HCT116 (cell line): ENCODE measurements around the gene ARPC1B.
"Not testable (repeated sequence)": the region's sequence is repeated elsewhere in the genome, so short reads cannot be mapped to it uniquely, and the experiment has no call there.

Experiments
- EGR1 ChIP-seq: IDR thresholded peaks from 2 replicates; pipeline ENCODE4 v1.6.1; 2012; ENCODE audit warnings: low read depth
- POLR2A ChIP-seq: IDR thresholded peaks from 2 replicates; pipeline ENCODE4 v1.7.0; 2011; ENCODE audit warnings: borderline replicate concordance; ENCODE audit not compliant: insufficient read depth, insufficient read length; ENCODE audit errors: extremely low read depth

GRCh38 chr7:99330314-99330961 lies 44.1 kb upstream of the ARPC1B start:
- TF ChIP-seq EGR1: peak; percentile 81
- TF ChIP-seq POLR2A: not testable (repeated sequence)
